ENCODE results near the gene PSMB2.

Gene PSMB2

GRCh38 chr1:35642471-35642955 is 1.2 kb upstream of the PSMB2 start:
- DNase-seq, result peak; percentile 13

- no peak for DNase-seq
Measured at GRCh38 chr1:35640380-35641232, 720 bp downstream of the PSMB2 start.

- peak; percentile 55 for DNase-seq
Measured at GRCh38 chr1:35637401-35637809, 3.9 kb downstream of the PSMB2 start.

- no peak for DNase-seq
Measured at GRCh38 chr1:35633547-35633946, 7.8 kb downstream of the PSMB2 start.

GRCh38 chr1:35631396-35631795 is 9.9 kb downstream of the PSMB2 start:
- no peak for DNase-seq

- DNase-seq, result no peak
Measured at GRCh38 chr1:35629051-35629450, 12.3 kb downstream of the PSMB2 start.

GRCh38 chr1:35623832-35624231 is 17.5 kb downstream of the PSMB2 start:
- DNase-seq, result no peak

- no peak for DNase-seq
Measured at GRCh38 chr1:35622510-35623178, 18.7 kb downstream of the PSMB2 start.

- no peak for DNase-seq
Measured at GRCh38 chr1:35619237-35620121, 21.8 kb downstream of the PSMB2 start.

GRCh38 chr1:35615440-35615839 is 25.9 kb downstream of the PSMB2 start:
- no peak for DNase-seq

- no peak for DNase-seq
Measured at GRCh38 chr1:35611655-35612054, 29.7 kb downstream of the PSMB2 start.

- peak; percentile 69 for DNase-seq
Measured at GRCh38 chr1:35605867-35606182, 35.5 kb downstream of the PSMB2 start.

- peak; percentile 7 for DNase-seq
Measured at GRCh38 chr1:35605071-35605866, 36.1 kb downstream of the PSMB2 start.

- DNase-seq, result no peak
Measured at GRCh38 chr1:35603941-35604340, 37.4 kb downstream of the PSMB2 start.

- no peak for DNase-seq
Measured at GRCh38 chr1:35603468-35603867, 37.9 kb downstream of the PSMB2 start.

- no peak for DNase-seq
Measured at GRCh38 chr1:35600593-35600992, 40.7 kb downstream of the PSMB2 start.

GRCh38 chr1:35599411-35599810 is 41.9 kb downstream of the PSMB2 start:
- DNase-seq, result no peak

- no peak for DNase-seq
Measured at GRCh38 chr1:35598895-35599294, 42.4 kb downstream of the PSMB2 start.

GRCh38 chr1:35597870-35598269 is 43.5 kb downstream of the PSMB2 start:
- no peak for DNase-seq

GRCh38 chr1:35595684-35596083 is 45.6 kb downstream of the PSMB2 start:
- no peak for DNase-seq

- DNase-seq, result no peak
Measured at GRCh38 chr1:35594005-35594760, 47.1 kb downstream of the PSMB2 start.
